ENCODE measurements around the gene DPYSL3.
"Not testable (repeated sequence)": the region's sequence is repeated elsewhere in the genome, so short reads cannot be mapped to it uniquely, and the experiment has no call there.

Gene DPYSL3

GRCh38 chr5:147509710-147510651, at the start of gene DPYSL3:
Gene DPYSL3, minus strand, starts transcription at chr5:147510068. Its CDS starts 210 bp downstream, at chr5:147509858.
- DNase-seq (ENCODE audit: low spot score): no peak

- DNase-seq (ENCODE audit: low spot score): no peak
Observed at GRCh38 chr5:147558826-147559225, 49.0 kb upstream of the DPYSL3 start.

DNA sequence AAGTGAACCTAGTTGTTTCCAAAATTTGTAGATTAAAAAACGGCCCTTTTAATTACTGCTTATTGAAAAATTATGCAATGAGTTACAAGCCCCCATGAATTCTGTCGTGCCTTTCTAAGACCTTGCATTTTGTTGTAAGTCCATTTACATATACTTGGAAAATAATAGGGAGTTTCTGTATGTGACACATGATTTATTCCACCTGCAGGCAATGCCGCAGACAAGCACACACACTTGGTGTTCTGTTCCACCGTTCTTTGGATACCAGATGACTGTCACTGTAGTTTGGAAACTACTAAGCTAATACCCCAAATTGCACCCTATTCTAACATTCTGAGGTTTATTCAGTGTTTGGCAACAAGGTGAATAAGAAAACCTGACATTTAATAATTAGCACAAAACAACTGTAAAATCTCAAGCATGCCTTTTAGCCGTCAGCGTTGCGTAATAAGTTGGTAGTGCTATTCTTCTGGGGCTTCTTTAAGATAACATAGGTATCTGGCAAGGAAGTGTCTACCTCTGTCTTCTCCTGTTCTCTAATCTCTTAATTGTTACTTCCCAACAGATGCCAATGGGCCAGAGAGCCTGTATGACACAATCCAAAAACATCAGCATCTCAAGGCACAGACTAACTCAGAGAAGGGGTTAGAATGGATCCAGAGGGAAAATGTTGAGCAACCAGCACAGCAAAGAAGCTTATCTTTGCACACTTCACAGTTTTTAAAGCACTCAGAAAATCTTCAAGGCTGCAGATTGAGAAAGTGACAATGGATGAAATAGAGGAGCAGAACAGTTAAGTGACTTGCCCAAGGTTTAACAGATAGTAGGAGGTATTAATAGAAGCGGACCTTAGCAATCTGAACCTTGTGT, 48.2 kb upstream of the DPYSL3 start:
- DNase-seq (ENCODE audit: low spot score): no peak

DNA sequence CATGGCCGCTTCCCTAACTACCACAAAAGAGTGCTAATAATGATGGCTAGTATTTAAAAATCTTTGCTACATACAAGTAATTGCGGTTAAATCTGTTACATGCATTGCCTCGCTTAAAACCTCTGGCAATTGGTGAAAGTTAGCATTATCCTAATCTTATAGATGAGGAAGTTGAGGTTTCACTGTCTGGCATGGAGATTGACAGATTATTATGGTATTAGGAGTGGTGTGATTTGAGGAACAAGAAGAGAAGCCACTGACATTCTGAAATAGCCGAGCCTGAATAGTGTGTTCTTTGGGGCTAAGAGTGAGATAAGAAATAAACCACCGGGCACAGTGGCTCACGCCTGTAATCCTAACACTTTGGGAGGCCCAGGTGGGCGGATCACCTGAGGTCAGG, 45.3 kb upstream of the DPYSL3 start:
- DNase-seq (ENCODE audit: low spot score): no peak

- DNase-seq (ENCODE audit: low spot score): no peak
Observed at GRCh38 chr5:147554261-147554817, 44.5 kb upstream of the DPYSL3 start.

GRCh38 chr5:147553817-147554216, 43.9 kb upstream of the DPYSL3 start:
- DNase-seq (ENCODE audit: low spot score): not testable (repeated sequence)

DNA sequence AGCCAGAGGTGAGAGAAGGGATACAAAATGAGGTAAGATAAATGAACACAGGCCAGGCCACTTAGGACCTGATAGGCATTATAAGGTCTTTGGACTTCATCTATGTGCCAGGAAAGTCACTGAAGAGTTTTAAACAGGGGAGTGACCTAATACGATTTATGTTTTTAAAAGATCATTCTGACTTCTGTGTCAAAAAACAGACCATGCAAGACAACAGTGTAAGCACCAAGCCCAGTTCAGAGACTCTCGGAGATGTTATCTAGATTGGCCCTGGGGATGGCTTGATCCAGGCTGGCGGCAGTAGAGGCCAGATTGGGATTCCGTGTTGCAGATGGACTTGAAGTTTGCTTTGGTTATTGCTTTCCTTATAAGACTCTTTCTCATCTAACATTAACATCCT, 43.0 kb upstream of the DPYSL3 start:
- no peak for DNase-seq (ENCODE audit: low spot score)

GRCh38 chr5:147551677-147552076, 41.8 kb upstream of the DPYSL3 start:
- DNase-seq (ENCODE audit: low spot score): no peak

GRCh38 chr5:147547730-147548129, 37.9 kb upstream of the DPYSL3 start:
- DNase-seq (ENCODE audit: low spot score): no peak

DNA sequence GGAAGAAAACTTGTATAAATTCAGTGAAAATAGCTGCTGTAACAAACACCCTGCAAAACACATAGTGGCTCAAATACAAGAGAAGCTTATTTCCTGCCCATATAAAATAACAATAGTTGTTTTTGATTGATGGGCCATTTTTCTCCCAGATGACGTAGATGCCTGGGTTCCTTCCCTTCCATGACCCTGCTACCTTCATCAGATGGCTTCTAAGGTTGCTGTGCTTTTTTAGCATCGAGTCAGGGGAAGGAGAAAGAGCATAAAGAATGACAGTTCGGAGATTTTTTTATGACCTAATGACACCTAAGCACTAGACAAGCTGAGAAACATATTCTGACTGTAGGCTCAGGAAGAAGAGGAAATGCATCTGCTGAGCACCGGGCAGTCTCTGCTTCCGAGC, 34.7 kb upstream of the DPYSL3 start:
- DNase-seq (ENCODE audit: low spot score): no peak

DNA sequence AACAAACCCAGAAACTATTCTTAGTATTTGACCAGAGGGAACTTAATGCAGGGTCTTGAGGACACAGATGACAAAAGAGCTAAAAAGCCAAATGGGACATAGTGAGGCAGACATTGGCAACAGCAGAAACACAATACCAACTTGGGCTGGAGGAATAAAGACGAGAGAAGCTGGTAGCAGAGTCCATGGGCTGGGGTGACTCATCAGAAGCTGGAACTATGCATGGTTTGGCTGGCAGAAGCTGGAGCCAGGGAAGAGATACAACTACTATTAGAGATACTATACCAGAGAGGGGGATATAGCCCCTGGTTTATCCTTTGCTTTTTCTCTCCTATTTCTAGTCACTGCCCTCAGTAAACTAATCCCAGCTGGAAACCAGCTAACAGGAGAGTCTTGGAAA, 29.2 kb upstream of the DPYSL3 start:
- DNase-seq (ENCODE audit: low spot score): no peak

DNA sequence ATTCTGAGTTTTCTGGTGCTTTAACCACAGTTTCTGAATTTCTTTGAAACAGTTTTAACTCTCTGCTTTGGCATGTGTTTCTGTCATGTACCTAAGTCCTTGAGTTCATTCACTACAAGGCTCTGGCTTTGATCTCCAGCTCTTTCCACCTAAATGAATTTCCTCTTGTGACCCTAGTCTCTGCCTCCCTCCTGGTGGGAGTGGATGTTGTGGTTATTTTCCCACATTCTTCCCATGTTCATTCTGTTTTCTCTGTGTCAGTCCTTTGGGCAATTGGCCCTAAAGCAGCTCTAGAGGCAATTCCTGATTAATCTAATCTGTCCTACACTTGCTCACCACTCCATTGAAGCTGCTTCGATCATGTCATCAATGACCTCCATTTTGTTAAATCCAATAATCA, 28.4 kb upstream of the DPYSL3 start:
- DNase-seq (ENCODE audit: low spot score): no peak

DNA sequence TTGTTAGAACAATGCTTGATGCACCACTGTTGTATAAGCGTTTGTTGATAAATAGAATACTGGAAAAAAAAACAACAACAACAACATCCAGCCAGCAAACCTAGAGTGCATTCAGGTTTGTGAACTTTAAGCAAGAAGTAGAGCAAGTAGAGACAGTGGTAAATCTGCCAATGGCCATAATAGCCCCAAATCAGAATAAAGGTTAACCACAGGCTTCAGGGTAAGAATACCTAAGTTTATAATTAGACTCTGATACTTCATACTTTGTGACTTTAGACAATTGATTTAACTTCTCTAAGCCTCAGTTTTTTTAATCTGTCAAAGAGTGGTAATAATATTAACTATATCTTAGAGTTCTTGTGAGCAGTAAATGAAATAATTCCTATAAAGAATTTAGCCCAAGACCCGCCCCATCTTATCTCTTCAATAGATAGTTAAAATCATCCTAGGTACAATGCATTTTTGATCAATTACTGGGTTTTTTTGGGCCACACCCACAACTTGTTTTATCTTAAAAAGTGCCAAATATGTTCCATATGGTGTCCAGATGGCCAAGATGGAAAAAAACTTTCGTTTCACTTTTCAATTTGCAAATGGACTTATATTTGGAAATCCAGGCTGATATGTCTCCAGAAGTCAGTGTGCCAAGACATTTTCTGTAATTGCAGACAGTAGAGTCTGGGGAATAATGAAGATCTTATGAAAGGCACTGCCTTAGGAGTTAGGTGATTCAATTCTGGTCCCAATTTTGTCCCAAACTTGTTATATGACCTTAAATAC, 24.5 kb upstream of the DPYSL3 start:
- no peak for DNase-seq (ENCODE audit: low spot score)

DNA sequence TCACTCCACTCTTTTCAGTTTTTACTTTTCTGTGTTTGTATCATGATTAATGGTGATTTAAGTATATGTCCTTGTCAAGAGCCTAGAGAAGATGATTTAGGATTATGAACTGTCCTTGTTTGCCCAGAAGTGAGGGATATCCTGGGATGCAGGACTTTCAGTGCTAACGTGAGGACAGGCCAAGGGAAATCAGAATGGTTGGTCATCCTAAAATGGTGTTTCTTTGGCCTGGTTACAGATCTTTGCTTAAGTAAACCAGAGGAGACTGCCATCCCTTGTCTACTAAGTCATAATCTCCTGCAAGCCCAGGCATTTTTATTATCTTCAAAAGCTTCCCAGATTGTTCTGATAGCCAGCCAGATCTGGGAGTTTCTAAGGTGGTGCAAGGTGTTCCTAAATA, 22.3 kb upstream of the DPYSL3 start:
- DNase-seq (ENCODE audit: low spot score): no peak

DNA sequence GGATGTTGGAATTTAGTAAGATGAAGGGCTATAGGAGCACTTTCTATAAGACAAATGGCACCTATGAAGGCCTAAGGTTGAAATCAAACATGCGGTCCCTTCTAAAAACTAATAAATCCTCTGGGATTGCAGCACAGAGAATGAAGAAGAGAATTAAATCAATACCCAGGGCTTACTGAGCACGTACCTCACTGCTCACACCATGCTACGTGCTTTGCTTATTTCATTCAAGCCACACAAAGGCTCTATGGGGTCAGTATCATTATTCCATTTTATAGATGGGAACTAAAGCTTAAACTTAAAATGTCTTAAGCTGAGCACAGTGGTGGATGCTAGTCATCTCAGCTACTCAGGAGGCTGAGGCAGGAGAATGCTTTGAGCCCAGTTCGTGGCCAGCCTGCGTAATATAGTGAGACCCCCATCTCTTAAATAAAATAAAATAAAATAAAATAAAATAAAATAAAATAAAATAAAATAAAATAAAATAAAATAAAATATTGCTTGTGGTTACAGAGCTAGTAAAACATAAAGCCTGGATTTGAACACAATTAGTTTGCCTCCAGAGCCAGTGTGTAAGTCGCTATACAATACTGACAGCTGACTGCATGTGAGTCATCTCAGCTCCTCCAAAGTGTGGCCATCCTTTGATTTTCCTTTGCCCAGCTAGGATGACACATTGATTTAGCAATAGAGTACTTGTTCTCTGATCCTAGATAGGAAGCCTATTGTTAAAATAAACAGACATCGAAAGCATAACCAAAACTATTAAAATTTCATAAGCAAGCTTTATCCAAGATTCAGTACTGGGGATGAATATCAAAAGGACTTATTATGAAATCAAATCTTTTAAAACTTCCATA, 20.9 kb upstream of the DPYSL3 start:
- no peak for DNase-seq (ENCODE audit: low spot score)

DNA sequence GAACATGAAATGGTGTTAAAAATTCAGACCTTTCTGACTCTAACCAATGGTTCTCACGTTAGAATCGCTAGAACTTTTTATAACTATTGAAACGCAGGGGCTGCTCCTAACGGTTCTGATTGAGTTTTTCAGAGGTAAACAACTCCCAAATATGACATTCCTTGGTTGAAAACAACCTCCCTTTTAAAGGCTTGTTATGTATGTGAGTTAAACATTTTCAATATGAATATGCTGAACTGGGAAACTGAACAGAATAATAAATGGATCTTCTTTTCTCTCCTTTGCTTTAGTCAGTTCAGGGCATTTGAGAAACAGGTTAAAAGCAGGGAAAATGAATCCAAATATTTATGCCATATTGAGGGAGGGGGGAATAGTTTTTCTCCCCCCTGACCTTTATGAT, 13.2 kb upstream of the DPYSL3 start:
- DNase-seq (ENCODE audit: low spot score): no peak

DNA sequence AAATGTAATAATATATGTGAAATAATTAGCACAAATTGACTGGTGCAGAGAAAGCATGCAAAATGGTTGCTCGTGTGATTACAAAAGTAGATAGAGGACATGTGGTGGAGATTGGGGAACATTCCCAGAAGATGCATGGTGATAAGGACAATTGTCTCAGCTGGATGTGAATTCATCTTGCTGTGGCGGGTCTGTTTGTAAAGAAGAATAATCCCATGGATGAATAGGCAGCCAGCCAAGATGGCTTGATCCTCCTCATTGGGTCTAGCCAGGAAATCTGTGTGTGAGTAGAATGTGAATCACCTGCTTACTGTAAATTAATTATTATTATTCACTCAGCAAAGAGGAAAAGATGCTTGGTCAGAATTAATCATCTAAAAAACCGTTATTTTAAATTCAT, 12.6 kb upstream of the DPYSL3 start:
- no peak for DNase-seq (ENCODE audit: low spot score)

- DNase-seq (ENCODE audit: low spot score): no peak
Observed at GRCh38 chr5:147520450-147520849, 10.6 kb upstream of the DPYSL3 start.

GRCh38 chr5:147519380-147519779, 9.5 kb upstream of the DPYSL3 start:
- no peak for DNase-seq (ENCODE audit: low spot score)

DNA sequence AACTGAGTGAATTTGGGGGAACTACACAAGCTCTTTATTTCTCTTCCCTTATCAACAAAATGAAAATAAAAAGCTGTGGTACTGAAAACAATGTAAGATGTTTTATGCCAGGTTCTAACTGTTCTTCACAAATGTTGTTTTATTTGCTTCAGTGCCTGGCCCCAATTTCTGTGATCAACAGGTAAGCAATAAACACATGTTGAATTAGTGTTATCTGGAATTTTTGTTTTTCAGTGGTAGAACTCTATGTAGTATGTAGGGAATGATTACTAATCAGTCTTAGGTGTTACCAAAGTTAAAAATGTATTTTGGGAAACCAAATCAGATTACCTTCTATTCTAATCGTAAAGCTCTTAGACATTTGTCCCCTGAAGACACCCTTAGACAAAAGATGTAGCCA, 7.5 kb upstream of the DPYSL3 start:
- no peak for DNase-seq (ENCODE audit: low spot score)

GRCh38 chr5:147515269-147515668, 5.4 kb upstream of the DPYSL3 start:
- no peak for DNase-seq (ENCODE audit: low spot score)
